HCT116 (cell line): Measurements from ENCODE around the gene DPYSL4.

Experiments
- CTCF ChIP-seq, 3 experiments: fragments of 200-600 bp in 1 of 3; sonication (generic) in 1 of 3; IDR thresholded peaks in 2 of 3; conservative IDR thresholded peaks in 1 of 3; 2 replicates each; pipeline ENCODE4 v1.5.1; 2012 to 2017; ENCODE audit warnings: low read depth in 2 of 3, low read length in 2 of 3, antibody characterized with exemption in 1 of 3, borderline replicate concordance in 1 of 3, control low read depth in 1 of 3, mild to moderate bottlenecking in 1 of 3, mixed read lengths in 1 of 3, mixed run types in 1 of 3, moderate library complexity in 1 of 3; ENCODE audit not compliant: insufficient read depth in 1 of 3
- EZH2 ChIP-seq: fragments of 200-600 bp; sonication (generic); IDR thresholded peaks from 2 replicates; pipeline ENCODE4 v1.6.1; 2017; ENCODE audit warnings: antibody characterized with exemption, mixed run types
- POLR2A ChIP-seq: IDR thresholded peaks from 2 replicates; pipeline ENCODE4 v1.7.0; 2011; ENCODE audit warnings: borderline replicate concordance; ENCODE audit not compliant: insufficient read depth, insufficient read length; ENCODE audit errors: extremely low read depth
- POLR2AphosphoS5 ChIP-seq: IDR thresholded peaks from 2 replicates; pipeline ENCODE4 v1.6.1; 2011; ENCODE audit warnings: mild to moderate bottlenecking, low read depth, low read length, moderate library complexity

- TF ChIP-seq EZH2, result no peak
- no peak for TF ChIP-seq CTCF (IDR thresholded peaks at IDR 0.05 in 2 of 3, conservative IDR thresholded peaks at IDR 0.05 in 1 of 3; ENCODE audit: borderline replicate concordance in 1 of 3, insufficient read depth in 1 of 3, low read depth in 2 of 3, low read length in 2 of 3)
- no peak for TF ChIP-seq POLR2AphosphoS5
- TF ChIP-seq POLR2A, result no peak
Observed at GRCh38 chr10:132239126-132240031, 52.6 kb downstream of the DPYSL4 start.
